HG02840 (cell line): Measurements from ENCODE around the gene DCAF10.
"Not testable (repeated sequence)": the region's sequence is repeated elsewhere in the genome, so short reads cannot be mapped to it uniquely, and the experiment has no call there.

ENCODE experiments used
- ATAC-seq: cut with Tn5 transposase; IDR thresholded peaks from one replicate; pipeline ENCODE4 v1.9.1; 2021; ENCODE audit warnings: mild to moderate bottlenecking, moderate library complexity, moderate number of reproducible peaks; ENCODE audit not compliant: unreplicated experiment, low FRiP score

DCAF10 gene

GRCh38 chr9:37788332-37788731 is 12.3 kb upstream of the DCAF10 start:
- no peak for ATAC-seq

- no peak for ATAC-seq
Observed at GRCh38 chr9:37790096-37790495, 10.5 kb upstream of the DCAF10 start.

GRCh38 chr9:37792122-37792521 is 8.5 kb upstream of the DCAF10 start:
- ATAC-seq = no peak

GRCh38 chr9:37796232-37796631 is 4.4 kb upstream of the DCAF10 start:
- no peak for ATAC-seq

- ATAC-seq = no peak
Observed at GRCh38 chr9:37798677-37799076, 1.9 kb upstream of the DCAF10 start.

- ATAC-seq = peak; percentile 37
Observed at GRCh38 chr9:37801287-37801850, 772 bp downstream of the DCAF10 start.

- ATAC-seq = no peak
Observed at GRCh38 chr9:37801959-37802711, 1.5 kb downstream of the DCAF10 start.

GRCh38 chr9:37806271-37806670 is 5.7 kb downstream of the DCAF10 start:
- ATAC-seq = no peak

- not testable (repeated sequence) for ATAC-seq
Observed at GRCh38 chr9:37809676-37810075, 9.1 kb downstream of the DCAF10 start.

GRCh38 chr9:37811906-37812476 is 11.4 kb downstream of the DCAF10 start:
- ATAC-seq = no peak

- no peak for ATAC-seq
Observed at GRCh38 chr9:37812773-37813379, 12.3 kb downstream of the DCAF10 start.

- no peak for ATAC-seq
Observed at GRCh38 chr9:37818849-37819248, 18.3 kb downstream of the DCAF10 start.

GRCh38 chr9:37820142-37820541 is 19.5 kb downstream of the DCAF10 start:
- ATAC-seq = no peak

- not testable (repeated sequence) for ATAC-seq
Observed at GRCh38 chr9:37825174-37825573, 24.6 kb downstream of the DCAF10 start.

- ATAC-seq = no peak
Observed at GRCh38 chr9:37827483-37828165, 27.0 kb downstream of the DCAF10 start.

- no peak for ATAC-seq
Observed at GRCh38 chr9:37835821-37836220, 35.2 kb downstream of the DCAF10 start.

GRCh38 chr9:37836386-37836785 is 35.8 kb downstream of the DCAF10 start:
- peak; percentile 77 for ATAC-seq

- ATAC-seq = no peak
Observed at GRCh38 chr9:37839496-37840461, 39.2 kb downstream of the DCAF10 start.

- no peak for ATAC-seq
Observed at GRCh38 chr9:37840560-37841194, 40.1 kb downstream of the DCAF10 start.
